ENCODE measurements around the gene AATF.

DNA sequence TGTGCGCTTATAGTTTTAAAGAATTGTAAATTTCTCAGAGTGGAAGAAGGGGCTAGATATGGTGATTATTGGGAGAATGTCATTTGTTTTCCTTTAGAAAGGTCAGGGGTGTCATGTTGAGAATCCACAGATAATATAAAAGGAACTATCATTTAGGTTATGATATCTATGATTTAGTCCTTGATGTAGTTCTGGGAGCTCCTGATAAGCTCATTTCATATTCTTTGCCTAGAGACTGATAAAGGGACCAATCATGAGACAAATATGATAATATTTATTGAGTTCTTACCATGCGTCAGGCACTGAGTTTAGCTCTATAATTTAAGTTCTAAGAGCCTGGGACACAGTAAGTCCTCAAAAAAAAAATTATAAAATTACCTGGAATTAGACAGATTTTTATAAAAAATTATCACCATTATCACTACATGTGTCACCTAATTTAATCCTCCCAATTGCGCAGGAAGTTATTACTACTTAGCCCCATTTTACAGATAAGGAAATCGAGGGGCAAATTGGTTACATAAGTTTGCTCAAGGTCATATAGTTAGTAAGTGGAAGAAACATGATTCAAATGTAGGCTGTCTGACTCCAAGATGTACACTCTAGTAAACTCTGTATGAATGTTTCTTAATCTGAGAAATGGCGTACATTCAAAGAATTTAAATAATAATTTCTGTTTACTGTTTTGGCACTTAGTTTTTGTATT, 2.5 kb downstream of the AATF start:
- TF ChIP-seq, protein P1, sequence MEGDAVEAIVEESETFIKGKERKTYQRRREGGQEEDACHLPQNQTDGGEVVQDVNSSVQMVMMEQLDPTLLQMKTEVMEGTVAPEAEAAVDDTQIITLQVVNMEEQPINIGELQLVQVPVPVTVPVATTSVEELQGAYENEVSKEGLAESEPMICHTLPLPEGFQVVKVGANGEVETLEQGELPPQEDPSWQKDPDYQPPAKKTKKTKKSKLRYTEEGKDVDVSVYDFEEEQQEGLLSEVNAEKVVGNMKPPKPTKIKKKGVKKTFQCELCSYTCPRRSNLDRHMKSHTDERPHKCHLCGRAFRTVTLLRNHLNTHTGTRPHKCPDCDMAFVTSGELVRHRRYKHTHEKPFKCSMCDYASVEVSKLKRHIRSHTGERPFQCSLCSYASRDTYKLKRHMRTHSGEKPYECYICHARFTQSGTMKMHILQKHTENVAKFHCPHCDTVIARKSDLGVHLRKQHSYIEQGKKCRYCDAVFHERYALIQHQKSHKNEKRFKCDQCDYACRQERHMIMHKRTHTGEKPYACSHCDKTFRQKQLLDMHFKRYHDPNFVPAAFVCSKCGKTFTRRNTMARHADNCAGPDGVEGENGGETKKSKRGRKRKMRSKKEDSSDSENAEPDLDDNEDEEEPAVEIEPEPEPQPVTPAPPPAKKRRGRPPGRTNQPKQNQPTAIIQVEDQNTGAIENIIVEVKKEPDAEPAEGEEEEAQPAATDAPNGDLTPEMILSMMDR (IDR thresholded peaks at IDR 0.05) = no peak
- TF ChIP-seq RNF2 (IDR thresholded peaks at IDR 0.05; ENCODE audit: borderline replicate concordance, low read depth) (no peak), POLR2AphosphoS2 (conservative IDR thresholded peaks at IDR 0.05; ENCODE audit: low read length) (no peak), MAFK (IDR thresholded peaks at IDR 0.05; ENCODE audit: partially characterized antibody) (no peak), POLR2A (IDR thresholded peaks at IDR 0.05; ENCODE audit: low read length) (no peak)
